Midbrain (tissue), 1 donor: Measurements from ENCODE around the gene MYMX.
"Not testable (repeated sequence)": the region's sequence is repeated elsewhere in the genome, so short reads cannot be mapped to it uniquely, and the experiment has no call there.

Experiments
- DNase-seq: peaks from one replicate; lab custom pipeline; 2025; lab: John Stamatoyannopoulos, UW

The MYMX gene

DNA sequence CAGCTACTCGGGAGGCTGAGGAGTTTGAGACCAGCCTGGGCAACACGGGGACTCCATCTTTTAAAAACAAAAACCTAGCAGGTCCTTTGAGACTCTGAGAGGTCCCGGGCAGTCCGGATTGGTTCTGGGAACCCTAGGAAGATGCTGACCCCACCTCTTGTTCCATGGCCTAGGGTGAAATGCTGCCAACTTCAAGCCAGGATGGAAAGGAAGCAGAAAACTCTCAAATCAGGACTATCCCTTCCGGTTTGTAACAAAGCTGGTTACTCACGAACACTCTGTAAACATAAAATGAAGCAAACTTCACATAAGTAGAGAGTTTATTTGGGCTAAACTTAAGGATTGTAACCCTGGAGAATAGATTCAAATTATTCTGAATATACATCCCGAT is 30.1 kb upstream of the MYMX start:
- DNase-seq = no peak

DNA sequence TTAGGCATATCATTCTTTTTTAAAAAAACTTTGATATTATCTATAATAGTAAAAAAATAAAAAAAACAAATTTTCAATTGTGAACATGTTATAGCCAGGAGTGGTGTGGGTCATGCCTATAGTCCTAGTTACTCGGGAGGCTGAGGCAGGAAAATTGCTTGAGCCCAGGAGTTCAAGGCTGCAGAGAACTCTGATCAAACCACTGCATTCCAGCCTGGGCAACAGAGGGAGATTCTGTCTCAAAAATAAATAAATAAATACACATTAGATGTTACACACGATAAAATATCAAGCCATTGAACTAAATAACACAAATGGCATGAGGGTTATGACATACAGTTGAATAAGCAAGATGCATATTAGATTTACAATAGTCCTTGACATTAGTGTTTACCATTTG is 27.9 kb upstream of the MYMX start:
- no peak for DNase-seq

DNA sequence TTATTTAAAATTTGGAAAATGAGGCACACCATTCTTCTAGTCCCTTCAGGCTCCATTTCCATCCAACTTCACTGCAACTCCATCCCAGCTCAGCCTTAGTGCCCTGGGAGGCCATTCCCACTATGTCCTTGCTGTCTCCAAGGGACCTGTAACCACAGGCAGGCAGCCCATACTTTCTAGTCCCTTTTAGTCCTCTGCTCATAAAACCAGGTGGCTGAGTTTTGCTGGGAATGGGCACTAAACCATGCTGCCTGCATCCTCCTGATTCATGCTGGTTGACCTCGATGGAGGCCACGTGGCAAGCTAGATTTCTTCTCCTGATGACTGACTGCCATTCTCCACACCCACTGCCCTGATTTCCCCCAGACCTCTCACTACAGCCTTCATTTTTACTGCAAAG is 27.5 kb upstream of the MYMX start:
- DNase-seq = no peak

DNA sequence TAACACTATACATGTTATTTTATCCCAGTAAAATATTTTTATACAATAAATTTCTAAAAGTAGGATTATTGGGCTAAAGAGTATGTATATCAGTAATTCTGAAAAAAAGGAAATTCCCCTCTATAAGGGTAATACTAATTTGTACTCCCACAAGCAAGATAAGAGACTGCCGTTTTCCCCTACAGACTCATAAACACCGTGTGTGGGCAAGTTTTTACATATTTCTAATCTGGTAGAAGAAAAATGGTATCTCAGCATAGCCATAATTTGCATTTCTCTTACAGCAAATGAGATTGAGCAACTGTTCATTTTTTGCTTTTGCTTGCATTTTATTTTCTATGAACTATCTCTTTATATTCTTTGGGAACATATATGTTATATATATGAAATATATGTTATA is 26.0 kb upstream of the MYMX start:
- DNase-seq = no peak

DNA sequence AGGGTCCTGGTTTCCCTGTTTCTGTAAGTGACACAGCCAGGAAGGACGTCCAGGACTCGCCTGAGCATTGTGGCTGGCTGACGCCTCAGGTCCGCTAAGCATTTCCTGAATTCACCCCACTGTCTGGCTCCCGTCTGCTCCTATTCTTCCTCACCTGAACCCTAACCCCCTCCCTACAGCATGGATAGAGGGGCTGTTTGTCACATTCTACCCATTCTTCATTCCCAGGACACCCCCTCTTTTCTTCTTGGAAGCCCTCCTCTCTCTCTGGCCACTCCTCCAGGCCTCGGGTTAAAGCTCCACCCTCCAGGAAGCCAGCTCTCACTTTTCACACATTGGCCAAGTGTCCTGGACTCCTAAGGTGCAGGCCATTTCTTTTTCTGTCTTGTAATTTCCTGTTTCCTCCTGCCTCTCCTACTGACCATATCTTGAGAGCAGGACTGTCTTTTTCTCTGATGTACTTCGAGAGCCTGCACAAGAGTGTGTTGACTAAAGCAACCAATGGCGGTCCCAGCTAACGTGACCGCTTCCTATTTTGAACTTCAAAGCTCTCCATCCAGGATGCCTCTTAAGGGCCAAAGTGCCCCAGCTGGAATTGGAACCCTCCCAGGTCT is 24.2 kb upstream of the MYMX start:
- DNase-seq = no peak

GRCh38 chr6:44193307-44193910 is 23.3 kb upstream of the MYMX start:
- DNase-seq = no peak

GRCh38 chr6:44194326-44194725 is 22.4 kb upstream of the MYMX start:
- no peak for DNase-seq

DNA sequence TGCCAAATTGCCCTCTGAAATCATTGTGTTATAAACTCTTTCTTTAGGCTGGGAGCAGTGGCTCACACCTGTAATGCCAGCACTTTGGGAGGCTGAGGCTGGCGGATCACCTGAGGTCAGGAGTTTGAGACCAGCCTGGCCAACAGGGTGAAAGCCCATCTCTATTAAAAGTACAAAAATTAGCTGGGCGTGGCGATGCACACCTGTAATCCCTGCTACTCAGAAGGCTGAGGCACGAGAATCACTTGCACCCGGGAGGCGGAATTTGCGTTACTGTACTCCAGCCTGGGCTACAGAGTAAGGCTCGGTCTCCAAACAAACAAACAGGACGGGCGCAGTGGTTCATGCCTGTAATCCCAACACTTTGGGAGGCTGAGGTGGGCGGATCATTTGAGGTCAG is 20.4 kb upstream of the MYMX start:
- not testable (repeated sequence) for DNase-seq

DNA sequence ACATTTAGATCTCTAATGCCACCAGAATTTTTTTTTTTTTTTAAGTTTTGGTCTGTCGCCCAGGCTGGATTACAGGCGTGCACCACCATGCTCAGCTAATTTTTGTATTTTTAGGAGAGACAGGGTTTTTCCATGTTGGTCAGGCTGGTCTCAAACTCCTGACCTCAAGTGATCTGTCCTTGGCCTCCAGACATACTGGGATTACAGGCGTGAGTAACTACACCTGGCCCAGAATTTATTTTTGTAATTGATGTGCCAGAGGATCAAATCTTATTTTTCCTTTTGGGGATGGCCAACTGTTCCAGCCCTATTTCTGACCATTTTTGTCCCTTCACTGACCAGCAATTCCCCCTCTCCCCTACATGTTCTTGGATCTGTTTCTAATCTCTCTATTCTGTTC is 18.0 kb upstream of the MYMX start:
- DNase-seq = no peak

DNA sequence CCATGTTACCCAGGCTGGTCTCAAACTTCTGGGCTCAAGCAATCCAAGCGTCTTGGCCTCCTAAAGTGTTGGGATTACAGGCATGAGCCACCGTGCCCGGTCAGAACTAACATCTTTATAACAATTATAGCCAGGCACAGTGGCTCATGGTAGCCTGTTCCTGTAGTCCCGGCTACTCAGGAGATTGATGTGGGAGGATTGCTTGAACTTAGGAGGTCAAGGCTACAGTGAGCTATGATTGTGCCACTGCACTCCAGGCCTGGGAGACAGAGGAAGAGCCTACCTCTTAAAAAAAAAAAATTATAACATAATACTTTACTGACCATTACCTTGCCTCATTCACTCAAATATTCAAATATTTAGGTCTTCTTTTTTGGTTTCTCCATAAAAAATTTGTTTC is 16.8 kb upstream of the MYMX start:
- no peak for DNase-seq

- DNase-seq = no peak
These were observed 15.5 kb upstream of the MYMX start for GRCh38 chr6:44201200-44201599.

DNA sequence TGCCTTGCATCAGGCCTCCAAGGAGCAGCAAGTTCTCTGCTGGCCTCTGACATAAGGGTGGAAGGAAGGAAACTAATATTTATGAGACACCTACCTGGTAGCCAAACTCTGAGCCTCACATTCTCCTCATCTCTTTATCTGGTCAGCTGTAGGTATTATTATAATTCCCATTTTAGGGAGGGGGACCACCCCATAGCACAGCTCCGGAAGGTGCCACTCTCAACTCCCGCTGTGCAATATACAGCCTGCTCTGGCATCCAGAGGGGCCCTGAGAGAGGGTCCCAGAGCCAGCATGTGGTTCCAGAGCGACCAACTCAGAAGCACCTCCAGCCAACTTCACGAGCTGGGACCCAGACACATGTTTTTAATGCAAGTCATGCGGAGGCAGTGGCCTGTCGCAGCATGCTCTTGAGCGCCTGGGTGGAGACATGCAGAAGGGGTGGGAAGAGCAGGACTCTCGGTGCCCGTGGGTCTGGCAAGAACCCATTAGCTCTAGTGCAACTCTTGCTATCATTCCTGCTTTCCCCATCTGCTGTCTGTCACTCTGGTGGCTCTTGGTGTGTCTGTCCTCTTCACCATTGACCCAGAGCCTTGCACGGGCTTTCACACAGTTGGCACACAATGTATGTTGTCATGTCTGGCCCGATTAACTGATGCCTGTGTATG is 15.0 kb upstream of the MYMX start:
- no peak for DNase-seq

- DNase-seq = no peak
These were observed 14.3 kb upstream of the MYMX start for GRCh38 chr6:44202332-44202971.

DNA sequence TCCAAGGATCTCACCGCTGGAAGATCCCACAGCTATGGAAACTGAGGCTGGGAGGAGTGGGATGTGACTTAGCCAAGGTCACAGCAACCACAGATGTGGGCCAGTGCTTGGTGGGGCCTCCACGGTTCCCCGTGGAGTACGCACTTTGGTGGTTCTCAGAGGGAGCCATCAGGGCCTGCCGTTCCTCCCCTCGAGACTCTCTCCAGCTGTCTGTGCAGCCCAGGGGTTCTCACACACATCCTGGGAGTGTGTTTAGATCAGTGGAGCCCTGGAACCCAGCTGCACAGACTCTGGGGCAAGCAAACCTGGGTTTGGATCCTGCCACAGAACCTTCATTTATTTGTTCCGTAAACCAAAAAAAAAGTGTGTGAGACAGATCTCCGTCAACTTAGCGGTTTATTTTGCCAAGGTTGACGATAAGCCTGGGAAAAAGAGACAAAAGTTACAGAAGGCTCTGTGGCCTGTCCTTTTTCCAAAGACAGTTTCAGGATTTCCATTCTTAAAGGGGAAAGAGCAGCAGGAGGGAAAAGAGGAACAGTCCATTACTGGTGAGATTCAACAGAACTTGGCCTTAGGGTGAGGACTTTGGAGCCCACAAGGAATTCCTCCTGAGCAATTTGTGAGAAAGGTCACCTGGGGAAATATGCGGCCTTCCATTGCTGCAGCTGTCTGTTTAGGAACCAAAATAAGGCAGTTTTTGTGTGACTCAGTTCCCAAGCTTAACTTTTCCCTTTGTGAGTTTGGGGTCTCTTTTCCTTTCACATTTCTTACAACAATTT is 13.6 kb upstream of the MYMX start:
- no peak for DNase-seq

DNA sequence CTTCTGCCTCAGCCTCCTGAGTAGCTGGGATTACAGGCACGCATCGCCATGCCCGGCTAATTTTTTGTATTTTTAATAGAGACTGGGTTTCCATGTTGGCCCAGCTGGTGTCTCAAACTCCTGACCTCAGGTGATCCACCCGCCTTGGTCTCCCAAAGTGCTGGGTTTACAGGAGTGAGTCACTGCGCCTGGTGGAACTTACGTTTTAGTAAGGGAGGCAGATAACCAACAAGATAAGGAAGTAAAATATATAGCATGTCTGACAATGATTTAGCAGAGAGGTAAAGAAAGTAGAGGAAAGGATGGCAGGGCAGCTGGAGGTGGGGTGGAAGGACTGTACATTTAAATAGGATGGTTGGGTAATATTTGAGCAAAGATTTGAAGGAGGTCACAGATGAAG is 12.8 kb upstream of the MYMX start:
- DNase-seq = no peak

GRCh38 chr6:44207966-44208365 is 8.8 kb upstream of the MYMX start:
- DNase-seq = no peak

DNA sequence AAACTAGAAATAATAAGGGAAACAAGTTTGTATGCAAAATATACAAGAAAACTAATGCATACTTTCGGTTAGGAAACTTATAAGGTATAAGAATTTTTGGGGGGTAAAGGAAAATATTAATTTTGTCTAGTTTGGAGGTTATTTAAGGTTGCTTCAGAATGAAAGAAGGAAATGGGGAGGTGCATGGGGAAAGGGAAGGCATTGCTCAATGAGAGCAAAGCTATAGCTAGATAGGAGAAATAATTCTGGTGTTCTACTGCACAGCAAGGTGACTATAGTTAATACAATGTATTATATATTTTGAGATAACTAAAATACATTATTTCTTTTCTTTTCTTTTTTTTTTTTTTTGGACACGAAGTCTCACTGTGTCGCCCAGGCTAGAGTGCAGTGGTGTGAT is 5.4 kb upstream of the MYMX start:
- no peak for DNase-seq

GRCh38 chr6:44214307-44214706 is 2.4 kb upstream of the MYMX start:
- DNase-seq = no peak

DNA sequence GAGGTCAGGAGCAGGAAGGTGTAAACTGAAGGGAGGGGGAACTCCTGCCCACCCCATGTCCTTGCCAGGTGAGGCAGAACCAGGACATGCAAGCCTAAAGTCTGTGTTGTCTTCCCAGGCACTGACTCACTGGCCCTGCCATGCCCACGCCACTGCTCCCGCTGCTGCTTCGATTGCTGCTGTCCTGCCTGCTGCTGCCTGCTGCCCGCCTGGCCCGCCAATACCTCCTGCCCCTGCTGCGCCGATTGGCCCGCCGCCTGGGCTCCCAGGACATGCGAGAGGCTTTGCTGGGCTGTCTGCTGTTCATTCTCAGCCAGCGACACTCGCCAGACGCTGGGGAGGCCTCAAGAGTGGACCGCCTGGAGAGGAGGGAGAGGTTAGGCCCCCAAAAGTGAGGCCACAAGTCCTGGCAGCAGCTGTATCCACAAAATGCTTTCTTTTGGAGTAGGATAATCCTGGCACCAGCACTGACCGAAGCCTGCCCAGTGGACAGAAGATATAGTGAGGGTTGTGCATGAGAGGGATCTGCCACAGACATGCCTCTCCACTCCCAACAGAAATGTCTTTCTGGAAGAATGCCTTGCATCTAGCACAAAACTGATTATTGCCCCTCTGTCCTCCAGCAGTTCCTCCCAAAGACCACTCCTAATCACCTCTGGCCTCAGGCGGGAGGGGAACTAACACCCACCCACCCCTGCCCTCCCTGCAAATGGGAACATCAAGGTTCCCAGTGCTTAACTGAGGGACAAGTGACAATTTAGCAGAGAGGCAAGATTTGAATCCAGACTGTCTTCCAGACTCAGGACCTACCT is 812 bp downstream of the MYMX start:
- DNase-seq = peak; percentile 35

- DNase-seq = peak; percentile 54
These were observed 2.5 kb downstream of the MYMX start for GRCh38 chr6:44219053-44219814.
